HG03097 (cell line): ENCODE results near the gene ADI1.

ENCODE experiments used
- ATAC-seq: cut with Tn5 transposase; IDR thresholded peaks from one replicate; pipeline ENCODE4 v1.9.1; 2021; ENCODE audit not compliant: unreplicated experiment, low FRiP score

Gene ADI1

DNA sequence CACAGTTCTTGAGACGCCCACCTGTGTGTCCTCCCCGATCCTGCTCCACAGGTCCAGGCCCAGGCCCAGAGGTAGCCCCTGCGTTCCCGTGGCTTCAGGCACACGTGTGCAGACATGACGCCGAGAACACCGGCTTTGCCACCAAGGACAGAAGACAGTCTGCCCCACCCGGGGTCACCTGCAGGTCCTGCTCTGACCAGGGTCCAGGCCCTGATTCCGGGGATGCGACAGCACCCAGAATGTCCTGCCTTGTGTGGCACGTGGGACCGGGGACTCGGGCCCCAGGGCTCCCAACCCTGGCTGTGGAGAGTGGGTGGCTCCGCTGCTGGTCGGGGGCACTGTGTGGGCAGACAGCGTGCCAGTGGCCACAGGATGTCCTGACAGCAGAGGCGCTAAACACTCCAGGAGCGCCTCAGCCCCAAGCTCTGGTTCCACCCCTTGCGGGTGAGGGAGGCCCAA is 36.9 kb downstream of the ADI1 start:
- ATAC-seq, result no peak

DNA sequence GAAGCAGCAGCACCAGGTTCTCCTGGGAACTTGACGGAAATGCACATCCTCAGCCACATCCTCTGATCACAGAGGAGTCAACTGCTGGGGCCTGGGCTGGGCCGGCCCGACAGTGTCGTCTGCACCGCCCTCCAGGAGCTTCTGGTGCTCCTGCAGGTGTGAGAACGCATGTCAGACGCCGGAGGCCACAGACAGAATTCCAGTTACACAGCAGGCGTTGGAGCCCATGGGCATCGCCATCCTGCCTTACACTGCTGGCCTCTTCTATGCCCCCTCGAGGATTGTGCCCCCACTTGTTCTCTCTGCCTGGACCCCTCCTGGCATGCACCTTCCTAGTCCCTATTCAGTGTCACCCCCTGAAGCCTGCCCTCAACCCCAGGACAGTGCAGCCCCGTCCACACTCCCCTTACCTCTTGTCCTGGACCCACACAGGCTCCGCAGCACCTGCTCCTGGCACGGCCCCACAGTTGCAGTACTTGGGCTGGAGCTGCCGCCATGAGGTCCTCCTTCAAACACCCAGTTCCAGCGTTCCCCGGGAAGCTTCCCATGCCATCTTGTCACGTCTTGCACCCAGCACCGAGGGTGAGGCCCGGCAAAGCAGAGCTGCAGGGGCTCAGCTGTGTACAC is 37.5 kb downstream of the ADI1 start:
- ATAC-seq, result no peak

- no peak for ATAC-seq
Measured at GRCh38 chr2:3481011-3481400, 38.3 kb downstream of the ADI1 start.

DNA sequence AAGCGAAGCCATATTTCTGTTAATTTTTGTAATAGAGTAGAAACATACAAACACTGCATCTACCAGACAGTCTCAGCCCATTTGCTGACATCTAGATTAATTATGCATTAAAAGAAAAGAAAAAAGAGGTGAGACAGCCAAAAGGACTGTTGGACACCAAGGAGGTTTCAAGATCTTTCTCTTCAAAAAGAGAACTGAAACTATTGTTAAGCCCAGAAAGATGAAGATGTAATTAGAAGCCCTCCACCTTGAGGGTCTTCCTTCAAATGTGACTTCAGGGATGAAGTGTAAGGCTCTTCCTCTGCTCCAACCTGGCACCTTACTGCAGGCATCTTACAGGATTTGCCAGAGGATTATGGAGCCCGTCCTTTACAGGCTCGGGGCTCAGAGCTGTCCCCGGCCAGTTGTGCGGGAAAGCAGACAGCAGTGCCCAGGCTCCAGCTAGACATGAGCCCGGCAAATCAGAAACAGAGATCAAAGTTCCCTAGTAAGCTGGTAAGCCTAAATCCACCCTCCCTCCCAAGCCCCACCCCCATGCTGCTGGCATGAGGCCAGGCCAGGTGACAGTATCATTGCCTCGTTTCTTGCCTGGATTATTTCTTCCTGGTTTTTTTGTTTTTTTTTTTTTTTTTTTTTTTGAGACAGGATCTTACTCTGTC is 38.9 kb downstream of the ADI1 start:
- no peak for ATAC-seq

- no peak for ATAC-seq
Measured at GRCh38 chr2:3479430-3480320, 39.7 kb downstream of the ADI1 start.

DNA sequence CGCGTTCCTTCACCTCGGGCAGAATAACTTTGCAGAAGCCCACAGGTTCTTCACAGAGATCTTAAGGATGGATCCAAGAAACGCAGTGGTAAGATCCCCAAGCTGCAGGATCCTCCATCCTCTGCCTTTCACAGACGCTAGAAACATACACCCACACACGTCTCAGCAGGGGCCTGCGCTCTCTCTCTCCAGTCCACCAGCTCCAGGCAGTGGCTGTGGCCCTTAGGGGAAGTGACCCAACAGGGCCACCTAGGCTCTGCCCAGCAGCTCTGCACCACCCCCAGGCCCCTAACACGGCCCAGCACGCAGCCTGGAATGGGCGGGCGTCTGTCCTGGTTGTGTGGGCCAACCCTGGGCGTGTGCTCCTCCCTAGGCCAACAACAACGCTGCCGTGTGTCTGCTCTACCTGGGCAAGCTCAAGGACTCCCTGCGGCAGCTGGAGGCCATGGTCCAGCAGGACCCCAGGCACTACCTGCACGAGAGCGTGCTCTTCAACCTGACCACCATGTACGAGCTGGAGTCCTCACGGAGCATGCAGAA is 40.4 kb downstream of the ADI1 start:
- no peak for ATAC-seq

- ATAC-seq, result no peak
Measured at GRCh38 chr2:3476985-3477327, 42.4 kb downstream of the ADI1 start.

DNA sequence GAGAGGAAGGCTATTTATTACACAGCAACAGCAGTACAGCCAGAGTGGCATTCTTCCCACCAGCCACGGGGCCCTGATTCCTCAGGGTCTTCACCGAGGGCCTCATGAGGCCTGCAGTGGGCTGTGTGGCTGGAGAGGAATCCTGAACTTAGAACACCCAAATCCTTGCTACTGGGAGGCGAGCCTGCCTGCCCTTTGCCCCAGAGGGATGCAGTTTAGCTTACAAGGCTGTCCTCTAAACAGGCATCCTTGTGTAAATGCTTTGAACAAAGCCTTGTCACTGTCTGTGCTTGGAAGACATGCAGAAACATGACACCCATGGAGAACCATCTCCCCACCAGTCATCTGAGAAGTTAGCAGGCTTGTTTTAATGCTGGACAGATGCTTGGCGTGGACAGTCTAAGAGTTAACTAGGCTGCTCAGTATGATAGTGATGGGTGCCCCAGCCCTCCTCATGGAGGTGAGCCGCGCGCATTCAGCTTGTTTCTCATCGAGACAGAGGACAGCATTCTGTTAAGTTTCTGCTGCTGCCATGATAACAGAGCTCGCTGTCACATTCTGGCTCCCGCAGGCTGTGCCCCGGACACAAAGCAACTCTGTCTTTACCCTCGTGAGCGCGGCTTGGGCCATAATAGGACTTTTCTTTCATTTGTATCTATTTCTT is 42.9 kb downstream of the ADI1 start:
- no peak for ATAC-seq

GRCh38 chr2:3475771-3476170 is 43.6 kb downstream of the ADI1 start:
- ATAC-seq, result no peak

DNA sequence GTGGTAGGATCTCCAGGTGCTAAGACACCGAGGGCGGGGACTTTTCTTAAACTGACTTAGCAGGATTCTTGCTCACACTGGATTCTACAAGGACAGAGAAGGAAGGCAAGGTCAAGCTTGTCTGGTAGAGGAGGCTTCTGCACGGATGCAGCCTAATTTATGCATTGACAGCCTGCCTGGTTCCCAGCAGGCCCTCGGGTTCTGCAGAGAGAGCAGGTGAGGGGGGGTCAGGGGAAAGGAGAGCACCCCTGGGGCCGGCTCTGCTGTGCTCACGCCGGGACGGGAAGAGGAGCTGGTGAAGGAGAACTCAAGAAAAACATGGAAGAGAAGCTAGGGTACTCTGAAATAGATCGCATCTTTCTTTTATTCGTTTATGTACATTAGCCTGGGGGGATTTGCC is 46.4 kb downstream of the ADI1 start:
- ATAC-seq, result no peak

- no peak for ATAC-seq
Measured at GRCh38 chr2:3472296-3472695, 47.0 kb downstream of the ADI1 start.

GRCh38 chr2:3470856-3471737 is 48.2 kb downstream of the ADI1 start:
- no peak for ATAC-seq

- ATAC-seq, result no peak
Measured at GRCh38 chr2:3470166-3470651, 49.1 kb downstream of the ADI1 start.

DNA sequence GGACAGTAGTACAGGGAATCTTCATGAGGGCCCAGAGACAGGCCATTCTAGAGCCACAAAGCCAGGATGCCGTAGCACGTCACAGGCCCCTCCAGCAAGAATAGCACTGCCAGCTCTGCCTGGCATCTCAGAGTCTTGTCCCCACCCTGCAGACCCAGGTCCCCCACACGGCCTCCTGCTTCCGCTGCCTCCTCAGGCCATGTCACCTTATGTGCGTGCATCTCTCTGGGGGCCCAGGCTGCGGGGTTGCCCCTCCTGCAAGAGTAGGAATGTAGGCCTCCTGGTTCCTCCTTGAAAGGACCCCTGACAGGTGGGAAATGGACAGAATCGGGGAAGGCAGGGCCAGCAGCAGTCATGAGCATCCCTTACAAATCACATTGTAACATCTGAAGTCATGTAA is 49.8 kb downstream of the ADI1 start:
- no peak for ATAC-seq

GRCh38 chr2:3468296-3468988 is 50.9 kb downstream of the ADI1 start:
- ATAC-seq, result no peak

DNA sequence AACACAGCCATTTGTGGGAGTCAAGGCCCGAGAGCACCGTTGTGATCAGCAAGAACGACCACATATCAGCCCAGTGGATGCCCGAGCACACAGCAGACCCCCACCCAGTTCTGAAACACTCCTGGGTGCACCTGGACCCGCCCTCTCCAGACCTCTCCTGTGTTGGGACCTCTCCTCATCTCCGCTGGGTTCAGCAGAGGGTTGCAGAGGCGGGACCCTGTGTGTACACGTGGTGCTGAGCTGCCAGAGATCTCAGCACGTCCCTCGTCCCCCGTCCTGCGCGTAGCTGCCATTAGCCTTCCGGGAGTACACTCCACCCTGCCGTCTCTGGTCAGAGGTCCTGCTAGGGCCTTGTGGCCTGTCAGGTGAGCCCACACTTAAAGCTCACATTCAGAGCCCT is 51.7 kb downstream of the ADI1 start:
- ATAC-seq, result no peak

- ATAC-seq, result no peak
Measured at GRCh38 chr2:3466966-3467365, 52.4 kb downstream of the ADI1 start.

GRCh38 chr2:3466482-3466863 is 52.9 kb downstream of the ADI1 start:
- no peak for ATAC-seq

DNA sequence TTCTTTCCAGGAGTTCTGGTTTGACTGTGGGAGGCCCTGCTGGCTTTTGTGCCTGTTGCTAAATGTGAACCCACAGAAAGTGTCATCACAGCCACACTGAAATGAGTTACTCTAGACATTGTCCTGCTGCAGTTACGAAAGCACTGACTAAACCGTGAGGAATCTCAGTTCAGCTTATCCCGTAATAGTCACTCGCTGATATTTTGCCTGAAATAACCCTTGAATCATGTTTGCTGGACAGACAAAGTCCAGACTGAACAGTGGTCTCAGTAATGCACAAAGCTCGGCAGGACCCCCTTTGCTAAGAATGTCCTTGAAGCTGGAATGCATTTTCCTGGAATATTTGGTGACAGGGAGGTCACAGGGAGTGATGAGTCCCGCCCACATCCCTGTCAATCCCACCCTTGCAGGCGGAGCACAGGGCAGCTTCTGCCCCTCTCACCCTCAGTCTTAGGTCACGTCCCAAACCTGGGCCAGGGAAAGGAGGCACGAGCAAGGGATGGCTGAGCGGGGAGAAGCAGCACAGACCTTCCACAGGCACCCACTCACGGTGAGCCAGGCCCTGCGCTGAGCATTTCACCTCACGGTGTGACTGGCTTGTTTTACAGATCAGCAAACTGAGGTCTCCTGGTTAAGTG is 53.4 kb downstream of the ADI1 start:
- ATAC-seq, result no peak
